Astrocyte (in vitro differentiated cells and primary cell): Measurements from ENCODE around the gene NAB2. TPM values are rescaled to one million over a fixed set of nuclear protein-coding genes. Genes with fewer than 3 reads are reported as not detected.

ENCODE experiments used
- DNase-seq: peaks from one replicate; pipeline ENCODE4 v3.0.0-alpha.2; 2010; ENCODE audit warnings: low read depth
- FAIRE-seq: peaks from 2 replicates; lab custom pipeline; 2011; peaks lifted over from hg19 to GRCh38; lab: Jason Lieb, UNC
- H2AFZ ChIP-seq: 2 replicates; pipeline ENCODE4 v1.6.0; 2012; ENCODE audit warnings: low read depth, low read length, inconsistent platforms
- H3K27ac ChIP-seq: 2 replicates; pipeline ENCODE4 v1.5.1; 2011; ENCODE audit warnings: low read depth, low read length, inconsistent platforms
- H3K27me3 ChIP-seq: 2 replicates; pipeline ENCODE4 v1.6.0; 2011; ENCODE audit warnings: low read length, inconsistent platforms; ENCODE audit not compliant: insufficient read depth
- H3K36me3 ChIP-seq: 2 replicates; pipeline ENCODE4 v1.5.1; 2011; ENCODE audit warnings: low read length, inconsistent platforms; ENCODE audit not compliant: insufficient read depth
- H3K4me1 ChIP-seq: 2 replicates; pipeline ENCODE4 v1.5.1; 2011; ENCODE audit warnings: low read length, inconsistent platforms; ENCODE audit not compliant: insufficient read depth
- H3K4me2 ChIP-seq: 2 replicates; pipeline ENCODE4 v1.6.0; 2012; ENCODE audit warnings: low read length, inconsistent platforms
- H3K4me3 ChIP-seq: 2 replicates; pipeline ENCODE4 v1.5.1; 2011; ENCODE audit warnings: low read depth, mild to moderate bottlenecking, low read length, inconsistent platforms; ENCODE audit not compliant: insufficient read depth
- H3K79me2 ChIP-seq: 2 replicates; pipeline ENCODE4 v1.6.0; 2012; ENCODE audit warnings: mild to moderate bottlenecking, low read length, inconsistent platforms; ENCODE audit not compliant: insufficient read depth
- H3K9ac ChIP-seq: 2 replicates; pipeline ENCODE4 v1.6.0; 2012; ENCODE audit warnings: mild to moderate bottlenecking, low read length, inconsistent platforms
- H3K9me3 ChIP-seq: 2 replicates; pipeline ENCODE4 v1.5.1; 2012; ENCODE audit warnings: low read depth, mild to moderate bottlenecking, low read length, inconsistent platforms; ENCODE audit not compliant: insufficient read depth
- H4K20me1 ChIP-seq: 2 replicates; pipeline ENCODE4 v1.6.0; 2012; ENCODE audit warnings: low read length, inconsistent platforms; ENCODE audit not compliant: insufficient read depth
- H3K27ac Mint-ChIP-seq: one replicate; pipeline ENCODE4 v1.8.0; 2021; ENCODE audit warnings: mild to moderate bottlenecking, mixed read lengths; ENCODE audit not compliant: unreplicated experiment
- H3K27me3 Mint-ChIP-seq: one replicate; pipeline ENCODE4 v1.8.0; 2021; ENCODE audit warnings: low read depth, mixed read lengths; ENCODE audit not compliant: unreplicated experiment
- H3K36me3 Mint-ChIP-seq: one replicate; pipeline ENCODE4 v1.8.0; 2021; ENCODE audit warnings: low read depth, mixed read lengths; ENCODE audit not compliant: unreplicated experiment
- H3K4me1 Mint-ChIP-seq: one replicate; pipeline ENCODE4 v1.8.0; 2021; ENCODE audit warnings: low read depth, mixed read lengths; ENCODE audit not compliant: unreplicated experiment
- H3K4me3 Mint-ChIP-seq: one replicate; pipeline ENCODE4 v1.8.0; 2021; ENCODE audit warnings: mild to moderate bottlenecking, moderate library complexity, mixed read lengths; ENCODE audit not compliant: unreplicated experiment
- H3K9me3 Mint-ChIP-seq: one replicate; pipeline ENCODE4 v1.8.0; 2021; ENCODE audit warnings: mild to moderate bottlenecking, mixed read lengths; ENCODE audit not compliant: unreplicated experiment
- EZH2 ChIP-seq: IDR thresholded peaks from 2 replicates; pipeline ENCODE4 v1.6.1; 2012; ENCODE audit warnings: mild to moderate bottlenecking, low read length, inconsistent platforms; ENCODE audit not compliant: insufficient read depth
- total RNA-seq: library from RNA; stranded (reverse); gene quantifications from 2 replicates; pipeline ENCODE4 v1.2.1, GENCODE V29; 2021
- TF ChIP-seq, protein P1 (sequence below): IDR thresholded peaks from 2 replicates; pipeline ENCODE4 v1.5.1; 2011; ENCODE audit warnings: low read depth, mild to moderate bottlenecking, inconsistent platforms, low read length, moderate library complexity; ENCODE audit not compliant: insufficient read depth

NAB2 gene
- total RNA-seq, 1 donor from 2014 or later = 36.6 TPM

DNA sequence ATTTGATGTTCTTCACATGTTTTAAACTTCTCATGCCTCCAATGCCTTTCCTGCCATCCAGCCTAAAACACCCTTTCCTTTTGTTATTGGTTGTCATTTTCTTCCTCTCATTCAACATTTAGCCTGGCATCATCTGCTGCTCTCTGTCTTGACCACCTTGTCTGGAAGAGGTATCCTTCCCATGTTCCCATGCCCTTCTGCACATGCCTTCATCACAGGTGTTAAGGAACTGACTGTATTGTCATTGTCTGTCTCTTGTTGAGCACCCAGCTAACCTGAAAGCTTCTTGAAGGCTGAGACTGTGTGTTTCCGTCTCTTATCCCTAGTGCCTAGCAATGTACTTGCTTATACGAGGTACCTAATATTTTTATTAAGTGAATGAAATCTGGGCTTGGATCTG, 34.9 kb downstream of the NAB2 start:
- Histone ChIP-seq H3K4me3 (no peak overlapping the region), H3K9me3 (no peaks in the 10 kb centered on the region), H3K9ac (no peak overlapping the region), H3K27ac (no peak overlapping the region), H3K4me1 (peaks cover 10% of the 10 kb centered on the region), H2AFZ (no peak overlapping the region), H3K36me3 (no peaks in the 10 kb centered on the region), H4K20me1 (no peaks in the 10 kb centered on the region), H3K27me3 (no peaks in the 10 kb centered on the region), H3K4me2 (no peak overlapping the region), H3K79me2 (peaks cover 3% of the 10 kb centered on the region)
- H3K4me3 Mint-ChIP-seq = no peak overlapping the region
- no peaks in the 10 kb centered on the region for H3K9me3 Mint-ChIP-seq
- no peak overlapping the region for H3K27ac Mint-ChIP-seq
- DNase-seq (no peak), FAIRE-seq (no peak)
- H3K4me1 Mint-ChIP-seq = peaks cover 7% of the 10 kb centered on the region
- H3K27me3 Mint-ChIP-seq = no peaks in the 10 kb centered on the region
- no peak for TF ChIP-seq EZH2
- TF ChIP-seq, protein P1, sequence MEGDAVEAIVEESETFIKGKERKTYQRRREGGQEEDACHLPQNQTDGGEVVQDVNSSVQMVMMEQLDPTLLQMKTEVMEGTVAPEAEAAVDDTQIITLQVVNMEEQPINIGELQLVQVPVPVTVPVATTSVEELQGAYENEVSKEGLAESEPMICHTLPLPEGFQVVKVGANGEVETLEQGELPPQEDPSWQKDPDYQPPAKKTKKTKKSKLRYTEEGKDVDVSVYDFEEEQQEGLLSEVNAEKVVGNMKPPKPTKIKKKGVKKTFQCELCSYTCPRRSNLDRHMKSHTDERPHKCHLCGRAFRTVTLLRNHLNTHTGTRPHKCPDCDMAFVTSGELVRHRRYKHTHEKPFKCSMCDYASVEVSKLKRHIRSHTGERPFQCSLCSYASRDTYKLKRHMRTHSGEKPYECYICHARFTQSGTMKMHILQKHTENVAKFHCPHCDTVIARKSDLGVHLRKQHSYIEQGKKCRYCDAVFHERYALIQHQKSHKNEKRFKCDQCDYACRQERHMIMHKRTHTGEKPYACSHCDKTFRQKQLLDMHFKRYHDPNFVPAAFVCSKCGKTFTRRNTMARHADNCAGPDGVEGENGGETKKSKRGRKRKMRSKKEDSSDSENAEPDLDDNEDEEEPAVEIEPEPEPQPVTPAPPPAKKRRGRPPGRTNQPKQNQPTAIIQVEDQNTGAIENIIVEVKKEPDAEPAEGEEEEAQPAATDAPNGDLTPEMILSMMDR = no peak
- peaks cover 4% of the 10 kb centered on the region for H3K36me3 Mint-ChIP-seq

DNA sequence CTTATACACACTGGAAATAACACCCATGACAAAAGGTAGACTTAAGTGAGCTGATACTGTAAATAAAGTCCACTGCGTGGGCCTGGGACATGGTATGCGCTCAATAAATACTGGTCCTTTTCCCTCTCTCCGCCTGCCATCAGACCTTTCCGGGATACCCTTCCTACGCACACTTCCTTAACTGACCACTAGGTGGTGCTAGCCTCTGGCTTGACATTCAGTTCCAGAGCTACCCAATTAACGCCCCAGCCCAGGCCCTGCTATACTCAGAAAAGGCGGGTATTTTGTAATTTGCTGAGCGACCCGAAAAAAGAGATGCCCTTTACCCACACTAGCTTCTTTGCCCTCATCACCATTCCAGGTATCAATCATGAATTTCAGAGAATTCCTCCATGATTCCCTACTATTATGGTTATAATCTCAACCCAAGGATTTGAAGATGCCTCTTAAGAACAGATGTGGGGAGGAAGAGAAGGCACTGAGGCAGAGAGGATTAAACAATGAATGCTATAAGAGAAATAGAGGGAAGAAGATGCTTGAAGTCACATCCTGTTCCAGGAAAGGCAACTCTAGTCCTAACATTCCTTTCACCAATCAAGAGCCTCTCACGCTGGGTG, 35.5 kb downstream of the NAB2 start:
- DNase-seq = no peak
- peaks cover under 1% of the 10 kb centered on the region for H3K36me3 Mint-ChIP-seq

DNA sequence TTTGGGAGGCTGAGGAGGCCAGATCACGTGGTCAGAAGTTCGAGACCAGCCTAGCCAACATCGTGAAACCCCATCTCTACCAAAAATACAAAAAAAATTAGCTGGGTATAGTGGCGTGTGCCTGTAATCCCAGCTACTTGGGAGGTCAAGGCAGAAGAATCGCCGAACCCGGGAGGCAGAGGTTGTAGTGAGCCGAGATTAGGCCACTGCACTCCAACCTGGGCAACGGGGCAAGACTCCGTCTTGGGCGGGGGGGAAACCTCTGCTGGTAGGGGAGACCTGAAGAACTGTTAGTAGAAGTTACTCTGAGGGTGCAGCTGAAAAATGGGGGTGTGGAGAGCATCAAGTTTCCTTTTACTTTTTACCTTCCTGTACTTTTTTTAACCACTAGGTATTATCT, 37.1 kb downstream of the NAB2 start:
- no peak overlapping the region for H3K4me3 ChIP-seq
- no peaks in the 10 kb centered on the region for H3K27me3 ChIP-seq
- no peak overlapping the region for H3K4me3 Mint-ChIP-seq
- no peak overlapping the region for H3K27ac Mint-ChIP-seq
- peaks cover 16% of the 10 kb centered on the region for H4K20me1 ChIP-seq
- H3K4me1 Mint-ChIP-seq = peaks cover 7% of the 10 kb centered on the region
- no peaks in the 10 kb centered on the region for H3K9me3 Mint-ChIP-seq
- H3K79me2 ChIP-seq = peaks cover 25% of the 10 kb centered on the region
- no peak overlapping the region for H3K9ac ChIP-seq
- TF ChIP-seq EZH2 = no peak
- TF ChIP-seq, protein P1 = no peak
- FAIRE-seq (no peak), DNase-seq (no peak)
- no peaks in the 10 kb centered on the region for H3K36me3 Mint-ChIP-seq
- no peak overlapping the region for H3K27ac ChIP-seq
- no peak overlapping the region for H2AFZ ChIP-seq
- H3K4me1 ChIP-seq = peaks cover 19% of the 10 kb centered on the region
- no peaks in the 10 kb centered on the region for H3K36me3 ChIP-seq
- H3K4me2 ChIP-seq = no peak overlapping the region
- no peaks in the 10 kb centered on the region for H3K27me3 Mint-ChIP-seq
- H3K9me3 ChIP-seq = no peaks in the 10 kb centered on the region

More for the DNA sequence above, 35.5 kb downstream of the NAB2 start:
- FAIRE-seq = no peak
- no peaks in the 10 kb centered on the region for H3K27me3 ChIP-seq
- no peak overlapping the region for H3K4me2 ChIP-seq
- Mint-ChIP-seq H3K4me1 (peaks cover 2% of the 10 kb centered on the region), H3K27ac (no peak overlapping the region), H3K27me3 (no peaks in the 10 kb centered on the region), H3K4me3 (no peak overlapping the region), H3K9me3 (no peaks in the 10 kb centered on the region)
- H3K36me3 ChIP-seq = no peaks in the 10 kb centered on the region
- H2AFZ ChIP-seq = no peak overlapping the region
- peaks cover 9% of the 10 kb centered on the region for H3K79me2 ChIP-seq
- H3K4me3 ChIP-seq = no peak overlapping the region
- H3K27ac ChIP-seq = no peak overlapping the region
- no peak overlapping the region for H3K9ac ChIP-seq
- no peaks in the 10 kb centered on the region for H4K20me1 ChIP-seq
- TF ChIP-seq, protein P1 = peak; percentile 97
- no peak for TF ChIP-seq EZH2
- H3K9me3 ChIP-seq = no peaks in the 10 kb centered on the region
- H3K4me1 ChIP-seq = peaks cover 7% of the 10 kb centered on the region
